GM18520 (cell line): ENCODE measurements around the gene FAM237A.

ENCODE experiments used
- ATAC-seq: cut with Tn5 transposase; IDR thresholded peaks from one replicate; pipeline ENCODE4 v1.9.1; 2021; ENCODE audit not compliant: unreplicated experiment

Gene FAM237A

GRCh38 chr2:206642075-206643025 is at the start of gene FAM237A:
FAM237A (plus strand) TSS chr2:206642487; CDS start chr2:206644237, 1,750 bp downstream.
- no peak for ATAC-seq

GRCh38 chr2:206597717-206598218 is 44.5 kb upstream of the FAM237A start:
- no peak for ATAC-seq

GRCh38 chr2:206603243-206603642 is 39.0 kb upstream of the FAM237A start:
- ATAC-seq: no peak

GRCh38 chr2:206610451-206610850 is 31.8 kb upstream of the FAM237A start:
- ATAC-seq: no peak

- ATAC-seq: no peak
These were observed 31.1 kb upstream of the FAM237A start for GRCh38 chr2:206611191-206611590.

- ATAC-seq: no peak
These were observed 30.6 kb upstream of the FAM237A start for GRCh38 chr2:206611736-206612135.

GRCh38 chr2:206614811-206615210 is 27.5 kb upstream of the FAM237A start:
- no peak for ATAC-seq

GRCh38 chr2:206615417-206616089 is 26.7 kb upstream of the FAM237A start:
- no peak for ATAC-seq

GRCh38 chr2:206616151-206616550 is 26.1 kb upstream of the FAM237A start:
- no peak for ATAC-seq

- no peak for ATAC-seq
These were observed 23.3 kb upstream of the FAM237A start for GRCh38 chr2:206619011-206619410.

GRCh38 chr2:206626108-206626507 is 16.2 kb upstream of the FAM237A start:
- ATAC-seq: no peak

GRCh38 chr2:206627632-206628031 is 14.7 kb upstream of the FAM237A start:
- no peak for ATAC-seq

- ATAC-seq: no peak
These were observed 10.9 kb upstream of the FAM237A start for GRCh38 chr2:206631340-206631739.

- no peak for ATAC-seq
These were observed 7.3 kb upstream of the FAM237A start for GRCh38 chr2:206635015-206635414.

- no peak for ATAC-seq
These were observed 2.7 kb upstream of the FAM237A start for GRCh38 chr2:206639636-206640035.

GRCh38 chr2:206641226-206641625 is 1.1 kb upstream of the FAM237A start:
- ATAC-seq: no peak

- no peak for ATAC-seq
These were observed 5.7 kb downstream of the FAM237A start for GRCh38 chr2:206647985-206648384.

- ATAC-seq: no peak
These were observed 14.8 kb downstream of the FAM237A start for GRCh38 chr2:206657087-206657486.

- no peak for ATAC-seq
These were observed 23.0 kb downstream of the FAM237A start for GRCh38 chr2:206665251-206665650.

- ATAC-seq: no peak
These were observed 28.4 kb downstream of the FAM237A start for GRCh38 chr2:206670531-206671319.

- ATAC-seq: no peak
These were observed 41.3 kb downstream of the FAM237A start for GRCh38 chr2:206683546-206683945.
